ENCODE results near the gene PEMT.

PEMT gene

DNA sequence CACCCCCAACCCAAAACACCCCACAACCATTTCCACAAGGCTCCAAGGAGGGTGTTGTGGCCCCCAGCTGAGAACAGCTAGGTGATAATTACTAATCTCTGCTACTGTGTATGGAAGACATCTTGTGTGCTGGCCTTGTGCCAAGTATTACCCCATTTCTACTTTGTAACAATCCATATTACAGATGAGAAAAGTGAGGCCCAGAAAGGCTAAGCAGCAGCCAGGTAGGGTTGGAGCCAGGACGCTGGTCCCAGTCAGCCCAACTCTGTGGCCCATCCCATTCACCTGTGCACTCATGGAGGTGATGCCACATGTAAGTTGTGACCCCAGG, 12.4 kb upstream of the PEMT start:
- DNase-seq = no peak

DNA sequence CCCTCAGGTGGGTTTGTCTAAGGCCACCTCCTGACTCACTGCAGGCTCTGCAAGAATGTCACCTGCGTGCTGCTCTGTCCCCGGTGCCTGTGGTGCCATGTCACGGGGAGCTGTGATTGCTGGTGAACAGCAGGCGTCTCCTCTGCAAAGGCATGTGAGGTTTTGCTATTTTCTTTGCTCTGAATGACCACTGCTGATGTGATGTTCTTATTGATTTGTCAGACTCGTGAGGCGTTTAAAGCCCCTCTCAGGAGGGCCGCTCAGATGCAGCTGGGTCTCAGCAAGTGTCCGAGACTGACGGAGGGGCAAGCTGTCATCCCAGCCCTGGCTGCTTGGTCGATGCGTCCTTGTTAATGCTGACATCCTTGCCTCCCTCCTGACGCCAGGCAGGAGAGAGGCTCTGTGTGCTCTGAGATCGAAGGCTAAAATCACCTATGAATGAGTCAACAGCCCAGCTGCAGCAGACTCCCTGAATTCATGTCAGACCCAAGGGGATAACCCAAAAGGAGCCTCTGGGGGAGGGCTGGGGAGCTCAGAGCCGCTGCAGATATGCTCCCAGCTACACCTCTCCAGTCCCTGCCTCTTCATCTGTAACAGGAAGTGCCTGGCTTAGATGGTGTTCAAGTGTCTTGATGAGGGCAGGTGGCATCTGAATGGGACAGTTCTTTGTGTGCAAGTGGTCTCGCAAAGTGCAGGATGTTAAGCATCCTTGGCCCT, 11.8 kb upstream of the PEMT start:
- no peak for DNase-seq

DNA sequence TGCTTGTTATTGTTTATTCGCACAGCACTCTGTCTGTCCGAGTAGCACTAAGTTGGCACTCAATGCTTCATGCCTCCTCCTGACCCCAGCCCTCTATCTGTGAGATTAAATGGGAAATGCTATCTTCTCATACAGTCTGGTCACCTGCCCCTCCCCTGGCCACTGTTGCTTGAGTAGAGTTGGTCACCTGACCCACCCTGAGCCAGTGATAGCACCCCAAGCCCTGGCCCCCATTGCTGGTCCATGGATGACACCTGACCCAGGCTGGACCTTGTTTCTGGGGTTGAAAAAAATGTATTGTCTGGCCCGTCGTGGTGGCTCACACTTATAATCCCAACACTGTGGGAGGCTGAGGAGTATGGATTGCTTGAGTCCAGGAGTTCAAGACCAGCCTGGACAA, 8.5 kb upstream of the PEMT start:
- DNase-seq = no peak

DNA sequence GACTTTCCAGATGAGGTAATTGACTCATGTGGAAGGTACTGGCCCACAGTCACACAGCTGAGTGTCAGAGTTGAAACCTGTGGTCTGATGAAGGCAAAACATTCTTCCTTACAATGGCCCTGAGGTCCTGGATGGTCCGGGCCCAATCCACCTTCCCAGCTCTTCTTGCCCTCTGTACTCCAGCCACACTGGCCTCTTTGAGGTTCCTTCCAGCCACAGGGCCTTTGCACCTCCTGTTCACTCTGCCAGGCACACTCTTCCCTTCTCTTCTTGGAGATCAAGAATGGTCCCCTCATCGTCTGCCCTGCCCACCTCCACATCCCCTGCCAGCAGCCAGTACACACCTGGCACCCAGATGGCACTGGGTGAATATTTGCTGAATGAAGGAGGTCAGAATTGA, 6.5 kb upstream of the PEMT start:
- DNase-seq = no peak

- DNase-seq = no peak
These were observed 4.2 kb upstream of the PEMT start for GRCh38 chr17:17595755-17596154.

DNA sequence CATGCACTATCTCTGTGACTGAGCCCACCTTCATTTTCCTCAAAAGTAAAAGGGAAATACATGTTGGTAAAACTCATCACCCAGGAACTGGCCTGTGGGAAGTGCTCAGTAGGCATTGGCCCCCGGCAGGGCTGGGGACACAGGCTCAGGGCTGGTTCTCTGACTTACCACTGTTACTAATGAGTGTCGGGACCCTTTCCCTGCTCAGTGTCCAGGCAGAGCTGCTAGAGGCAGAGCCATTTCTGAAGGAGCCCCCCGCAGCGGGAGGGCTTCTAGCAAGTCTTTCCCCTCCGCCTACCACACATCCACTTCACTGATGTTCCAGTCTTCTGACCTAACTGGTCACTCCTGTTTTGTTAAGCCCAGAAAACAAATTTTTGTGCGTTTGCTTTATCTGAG, 1.7 kb upstream of the PEMT start:
- no peak for DNase-seq

DNA sequence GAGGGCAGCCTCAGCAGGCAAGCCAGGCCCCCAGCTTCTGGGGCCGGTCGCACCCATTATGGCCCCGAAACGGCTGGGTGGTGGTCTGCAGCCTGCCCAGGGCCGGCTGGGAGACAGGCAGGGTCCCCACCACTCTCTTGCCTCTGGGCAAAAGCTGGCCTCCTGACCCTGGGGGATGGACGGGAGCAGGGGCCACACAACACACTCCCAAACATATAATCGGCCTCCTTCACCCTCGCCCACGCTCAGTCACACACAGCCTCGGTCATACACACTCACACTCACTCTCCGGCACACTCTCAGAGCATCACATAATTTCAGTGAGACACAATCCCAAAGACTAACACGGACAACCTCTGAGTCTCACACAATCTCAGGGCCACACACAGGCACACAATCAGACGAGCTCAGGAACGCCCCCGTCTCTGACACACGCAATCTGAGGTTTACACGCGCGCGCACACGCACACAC, 589 bp downstream of the PEMT start:
- no peak for DNase-seq

- DNase-seq = no peak
These were observed 1.3 kb downstream of the PEMT start for GRCh38 chr17:17590141-17590751.

DNA sequence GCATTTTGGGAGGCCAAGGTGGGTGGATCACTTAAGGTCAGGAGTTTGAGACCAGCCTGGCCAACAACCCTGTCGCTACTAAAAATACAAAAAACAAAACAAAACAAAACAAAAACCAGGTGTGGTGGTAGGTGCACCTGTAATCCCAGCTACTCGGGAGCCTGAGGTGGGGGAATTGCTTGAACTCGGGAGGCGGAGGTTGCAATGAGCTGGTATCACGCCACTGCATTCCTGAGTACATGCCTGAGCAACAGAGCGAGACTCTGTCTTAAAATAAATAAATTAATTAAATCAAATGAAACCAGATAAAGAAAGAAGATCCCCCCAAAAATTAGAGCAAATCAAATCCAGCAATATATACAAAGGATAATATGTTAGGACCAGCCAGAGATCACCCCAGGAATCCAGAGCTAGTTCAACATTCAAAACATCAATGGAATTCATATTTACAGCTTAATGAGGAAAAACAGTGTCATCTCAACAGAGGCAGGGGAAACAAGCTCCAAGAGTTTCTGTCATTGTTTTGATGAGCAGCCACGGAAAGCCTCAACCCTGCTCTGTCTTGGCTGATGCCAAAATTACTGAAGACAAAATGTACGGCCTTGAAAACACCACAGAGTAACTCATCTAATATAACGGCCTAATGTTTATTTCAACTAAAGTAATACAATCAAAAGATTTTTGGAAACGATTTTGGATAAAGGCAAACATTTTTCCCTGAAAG, 3.7 kb downstream of the PEMT start:
- no peak for DNase-seq

GRCh38 chr17:17582372-17582771, 9.1 kb downstream of the PEMT start:
- no peak for DNase-seq

DNA sequence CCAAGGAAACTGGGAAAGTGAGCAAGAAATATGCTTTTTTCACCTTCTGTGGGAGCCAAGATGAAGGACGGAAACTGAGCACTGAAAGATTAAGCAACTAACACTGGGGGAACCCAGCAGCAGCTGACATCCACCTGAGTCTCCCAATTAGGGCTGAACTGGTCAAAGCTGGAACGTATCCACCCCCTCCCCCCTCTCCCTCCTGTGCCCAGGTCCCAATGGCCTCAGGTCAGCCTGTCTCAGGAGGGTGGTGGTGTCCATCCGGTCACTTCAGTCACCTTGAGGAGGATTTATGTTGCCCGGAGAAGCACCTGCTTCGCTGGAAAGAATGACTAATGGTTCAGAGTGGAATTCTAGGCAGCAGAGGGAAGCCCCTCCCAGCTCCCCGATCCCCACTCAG, 10.0 kb downstream of the PEMT start:
- DNase-seq = no peak

DNA sequence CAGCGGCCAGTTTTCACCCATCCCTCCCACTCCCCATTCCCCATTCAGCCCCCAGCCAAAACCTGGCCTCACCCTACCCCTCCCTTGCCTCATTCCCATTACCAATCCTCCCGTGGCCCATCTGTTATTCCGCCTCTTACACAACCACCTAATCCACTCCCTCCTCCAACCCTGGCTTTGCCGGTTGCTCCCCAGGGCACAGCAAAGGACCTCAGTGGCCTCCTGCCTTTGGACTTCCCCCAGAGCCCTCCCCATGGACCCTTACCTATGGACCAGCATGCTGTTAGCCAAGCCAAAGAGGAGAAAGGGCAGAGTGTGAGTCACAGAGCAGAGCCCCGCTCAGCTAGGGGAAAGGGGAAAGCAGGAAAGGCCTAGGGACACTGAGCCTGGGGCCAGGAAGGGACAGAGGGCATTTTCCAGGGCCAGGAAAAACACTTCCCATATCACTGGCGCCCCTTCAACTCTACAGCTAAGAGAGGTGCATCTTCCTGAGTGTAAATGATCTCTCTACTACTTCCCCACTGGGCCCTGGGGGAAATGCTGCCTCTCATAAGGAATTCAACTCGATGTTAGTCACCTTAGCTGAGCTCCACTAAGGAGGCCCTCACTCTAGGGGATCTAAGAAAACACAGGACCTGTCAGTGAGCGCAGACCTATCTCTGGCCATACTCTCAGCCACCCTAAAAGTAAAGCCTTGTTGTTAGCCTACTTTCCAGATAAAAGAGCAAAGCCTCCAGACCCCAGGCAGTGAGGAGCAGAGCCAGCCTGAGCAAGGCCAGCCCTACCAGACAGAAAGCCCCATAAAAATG, 10.6 kb downstream of the PEMT start:
- no peak for DNase-seq

- no peak for DNase-seq
These were observed 11.8 kb downstream of the PEMT start for GRCh38 chr17:17579691-17580090.

- no peak for DNase-seq
These were observed 14.1 kb downstream of the PEMT start for GRCh38 chr17:17577373-17577772.

GRCh38 chr17:17576772-17577234, 14.7 kb downstream of the PEMT start:
- no peak for DNase-seq

DNA sequence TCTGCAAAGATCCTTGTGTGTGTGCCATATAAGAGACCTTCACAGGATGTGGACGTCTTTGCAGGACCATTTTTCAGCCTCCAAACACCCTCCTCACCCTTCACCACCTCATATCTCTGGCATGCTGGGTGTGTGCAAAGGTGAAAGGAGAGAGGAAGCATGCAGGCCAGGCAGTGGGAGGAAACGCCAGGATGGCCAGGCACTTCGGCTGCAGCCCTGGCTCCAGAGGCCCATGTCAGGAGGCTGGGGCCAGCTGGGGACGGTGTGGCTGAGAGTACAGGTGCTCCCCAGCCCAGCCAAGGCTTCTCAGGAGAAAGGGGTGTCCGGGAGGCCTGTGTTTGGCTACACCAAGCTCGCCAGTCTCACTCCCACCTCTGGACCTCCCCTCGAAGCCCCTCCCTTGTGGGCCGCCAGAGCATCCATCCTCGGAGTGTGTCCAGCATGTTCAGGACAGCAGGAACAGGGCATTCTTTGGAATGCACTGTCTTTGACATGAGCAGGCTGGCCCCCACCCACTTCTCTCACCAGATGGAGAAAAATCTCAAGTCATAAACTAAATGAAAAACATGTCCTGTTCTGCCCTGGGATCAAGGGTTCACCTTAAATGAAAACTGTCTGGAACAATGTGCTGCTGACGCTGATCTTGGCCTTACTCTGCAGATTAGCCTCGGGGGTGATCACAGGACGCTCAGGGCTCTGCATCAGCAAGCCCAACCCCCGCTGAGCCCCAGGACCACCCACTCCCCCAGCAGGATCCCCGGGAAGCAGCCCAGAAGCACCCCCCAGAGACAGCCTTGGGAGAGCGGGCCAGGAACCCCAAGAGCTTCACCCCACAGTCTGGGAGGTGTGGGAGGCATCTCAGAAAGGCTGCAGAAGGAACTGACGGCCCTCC, 15.9 kb downstream of the PEMT start:
- no peak for DNase-seq

DNA sequence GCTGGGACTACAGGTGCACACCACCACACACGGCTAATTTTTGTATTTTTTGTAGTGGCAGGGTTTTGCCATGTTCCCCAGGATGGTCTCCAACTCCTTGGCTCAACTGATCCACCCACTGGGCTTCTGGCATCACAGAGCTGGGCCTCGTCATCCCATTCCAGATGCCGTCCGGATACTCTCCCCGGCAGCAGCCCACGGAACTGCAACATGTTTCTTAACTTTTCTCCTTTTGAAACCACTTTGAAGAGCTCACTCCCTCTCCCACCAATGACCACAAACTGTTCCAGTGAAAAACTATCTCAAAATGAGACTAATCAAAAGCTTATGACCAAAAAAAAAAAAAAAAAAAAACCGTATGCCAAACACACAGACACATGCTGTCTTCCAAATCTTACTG, 17.6 kb downstream of the PEMT start:
- DNase-seq = no peak

- no peak for DNase-seq
These were observed 19.3 kb downstream of the PEMT start for GRCh38 chr17:17572010-17572785.

DNA sequence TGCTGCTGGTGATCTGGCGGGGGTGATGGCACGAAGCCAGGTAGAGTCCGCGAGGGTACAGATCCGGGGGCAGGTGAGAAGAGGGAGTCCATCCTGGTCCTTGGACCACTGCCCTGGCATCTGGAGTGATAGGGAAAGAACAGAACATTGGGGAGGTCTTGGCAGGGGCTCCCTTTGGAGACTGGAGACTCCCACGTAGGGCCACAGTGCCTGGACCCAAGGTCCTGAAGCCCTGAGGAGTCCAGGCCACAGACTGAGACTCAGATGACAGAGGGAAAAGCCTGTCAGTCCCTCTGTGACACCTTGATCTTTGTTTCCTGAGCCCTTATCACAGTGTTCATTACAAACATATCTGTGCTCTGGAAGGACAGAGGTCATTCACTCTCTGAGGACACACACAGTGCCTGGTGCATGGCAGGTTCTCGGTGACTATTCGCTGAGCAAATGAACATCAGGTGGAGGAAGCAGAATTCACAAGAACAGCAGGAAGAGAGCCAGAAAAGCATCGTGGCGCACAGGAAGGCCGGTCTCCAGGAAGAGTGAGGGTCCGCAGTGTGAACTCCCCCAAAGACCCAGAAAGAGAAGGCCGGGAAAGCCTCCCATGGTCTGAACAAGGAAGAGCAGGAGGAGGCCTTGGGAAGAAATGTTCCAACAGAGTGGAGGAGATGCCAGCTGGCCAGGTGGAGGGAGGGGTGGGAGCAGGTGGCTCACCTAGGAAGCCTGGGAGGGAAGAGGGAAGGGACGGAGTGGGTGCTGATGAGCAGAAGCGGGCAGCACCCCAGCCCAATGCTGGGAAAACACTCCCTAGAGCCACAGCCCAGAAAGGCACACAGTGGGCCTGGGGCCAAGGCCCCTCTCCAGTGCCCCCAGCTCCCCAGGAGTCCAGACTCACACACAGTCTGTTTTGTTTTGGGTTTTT, 20.5 kb downstream of the PEMT start:
- no peak for DNase-seq

GRCh38 chr17:17570140-17570797, 21.2 kb downstream of the PEMT start:
- DNase-seq = no peak

All from femur (tissue), 1 donor.